Measurements from ENCODE around the gene PDE3A. TPM values are rescaled to one million over a fixed set of nuclear protein-coding genes. Genes with fewer than 3 reads are reported as not detected.
"Not testable (repeated sequence)": the region's sequence is repeated elsewhere in the genome, so short reads cannot be mapped to it uniquely, and the experiment has no call there.

The PDE3A gene
- total and polyA plus RNA-seq, 10 of the 15 experiments (the other 5 are each of a cell fraction or from before 2014, with no cell fraction given) = 0.01 to 2.6 (median 1.5) TPM

GRCh38 chr12:20615020-20615419 is 246.7 kb downstream of the PDE3A start:
- H3K4me1 ChIP-seq (ENCODE audit: control insufficient read depth, insufficient read depth, low read length); RAD21 ChIA-PET (ENCODE audit: unreplicated experiment); H4K20me1 ChIP-seq (ENCODE audit: control insufficient read depth, insufficient read depth); H3K27me3 ChIP-seq (replicated peaks in 1 of 2; ENCODE audit: control insufficient read depth in 2 of 2, insufficient read depth in 2 of 2, low read length in 1 of 2); DNase-seq (ENCODE audit: low read depth, low spot score); CTCF ChIA-PET; H3K4me2 ChIP-seq (ENCODE audit: control insufficient read depth, insufficient read depth); in situ Hi-C loops (cut with MboI); H3K9ac ChIP-seq (ENCODE audit: control insufficient read depth, insufficient read depth, low read length); H3K27ac ChIP-seq (ENCODE audit: control insufficient read depth, insufficient read depth); BruUV-seq (replicated peaks); H2AFZ ChIP-seq (ENCODE audit: control insufficient read depth, low read depth, low read length); H3K9me3 ChIP-seq (replicated peaks; ENCODE audit: control insufficient read depth, insufficient read depth, low read length); FAIRE-seq; ATAC-seq; H3K79me2 ChIP-seq (ENCODE audit: control insufficient read depth, insufficient read depth, low read length); POLR2A ChIA-PET; H3K4me3 ChIP-seq; intact Hi-C loops (cut with micrococcal nuclease; ENCODE audit: unreplicated experiment); H3K36me3 ChIP-seq (ENCODE audit: control insufficient read depth in 2 of 2, insufficient read depth in 2 of 2, low read length in 1 of 2); SMC1A ChIA-PET (ENCODE audit: uncharacterized antibody, unreplicated experiment): not testable (repeated sequence)
- WGBS (ENCODE audit: insufficient coverage, insufficient replicate concordance, low lambda C conversion rate, missing lambda C conversion rate) = 43% methylated on average over 5 of the region's 8 CpGs

- Histone ChIP-seq H3K4me3 (no peak overlapping the region), H3K9ac (ENCODE audit: control insufficient read depth, insufficient read depth, low read length) (no peak overlapping the region), H3K9me3 (replicated peaks; ENCODE audit: control insufficient read depth, insufficient read depth, low read length) (no peaks in the 10 kb centered on the region), H3K36me3 (ENCODE audit: control insufficient read depth in 2 of 2, insufficient read depth in 2 of 2, low read length in 1 of 2) (no peaks in the 10 kb centered on the region), H3K4me1 (ENCODE audit: control insufficient read depth, insufficient read depth, low read length) (no peaks in the 10 kb centered on the region), H3K27ac (ENCODE audit: control insufficient read depth, insufficient read depth) (no peak overlapping the region), H3K79me2 (ENCODE audit: control insufficient read depth, insufficient read depth, low read length) (no peaks in the 10 kb centered on the region), H3K4me2 (ENCODE audit: control insufficient read depth, insufficient read depth) (no peak overlapping the region), H2AFZ (ENCODE audit: control insufficient read depth, low read depth, low read length) (no peak overlapping the region), H3K27me3 (replicated peaks in 1 of 2; ENCODE audit: control insufficient read depth in 2 of 2, insufficient read depth in 2 of 2, low read length in 1 of 2) (no peaks in the 10 kb centered on the region), H4K20me1 (ENCODE audit: control insufficient read depth, insufficient read depth) (no peaks in the 10 kb centered on the region)
- ChIA-PET RAD21 (ENCODE audit: unreplicated experiment) (no interaction called here), SMC1A (ENCODE audit: uncharacterized antibody, unreplicated experiment) (interaction anchor here (0.9 kb wide), 1 partner anchor 1396 kb away, joined by 3 read pairs; no protein-coding TSS in a partner anchor), CTCF (no interaction called here), POLR2A (no interaction called here)
- FAIRE-seq = no peak
- no peak for ATAC-seq
- WGBS (ENCODE audit: insufficient coverage, insufficient replicate concordance, low lambda C conversion rate, missing lambda C conversion rate) = 8% methylated on average over 6 of the region's 6 CpGs
- no TSS peak for BruUV-seq (replicated peaks)
- intact Hi-C loops (cut with micrococcal nuclease; ENCODE audit: unreplicated experiment) (no loop called here), in situ Hi-C loops (cut with MboI) (no loop called here)
- no peak for DNase-seq (ENCODE audit: low read depth, low spot score)
- TF ChIP-seq YBX1 (IDR thresholded peaks at IDR 0.05) = no peak
- no peak for TF ChIP-seq ZNF687 (IDR thresholded peaks at IDR 0.05)
- no peak for TF ChIP-seq ZBTB4 (CRISPR knock-in tag; IDR thresholded peaks at IDR 0.05)
- TF ChIP-seq NFXL1 (IDR thresholded peaks at IDR 0.05; ENCODE audit: borderline replicate concordance) = no peak
- TF ChIP-seq SUPT20H (IDR thresholded peaks at IDR 0.05; ENCODE audit: borderline replicate concordance, control insufficient read depth, low read depth, low read length) = no peak
- no peak for TF ChIP-seq MAX (IDR thresholded peaks at IDR 0.05; ENCODE audit: low read depth, low read length)
- TF ChIP-seq EGR1 (IDR thresholded peaks at IDR 0.05; ENCODE audit: borderline replicate concordance in 1 of 2, low read depth in 2 of 2, low read length in 2 of 2) = no peak
- TF ChIP-seq ASH2L (IDR thresholded peaks at IDR 0.05; ENCODE audit: borderline replicate concordance, low read depth) = no peak
- TF ChIP-seq IKZF1 (conservative IDR thresholded peaks at IDR 0.05) = no peak
Measured at GRCh38 chr12:20616093-20616492, 247.8 kb downstream of the PDE3A start.
